Effector memory CD4-positive, alpha-beta T cell (primary cell): ENCODE data around the gene TFAP2B.

Source experiments
- DNase-seq, 3 donors: peaks; one replicate each; pipeline ENCODE4 v3.0.0-alpha.2; 2020
- H3K27ac ChIP-seq: 2 replicates; pipeline ENCODE4 v1.7.0; 2013; ENCODE audit warnings: mild to moderate bottlenecking, low read length, moderate library complexity; ENCODE audit not compliant: insufficient read depth, poor library complexity, severe bottlenecking
- H3K27me3 ChIP-seq: replicated peaks from 2 replicates; pipeline ENCODE4 v1.7.0; 2013; ENCODE audit warnings: mild to moderate bottlenecking, low read length; ENCODE audit not compliant: insufficient read depth, control insufficient read depth, poor library complexity, severe bottlenecking
- H3K36me3 ChIP-seq: 2 replicates; pipeline ENCODE4 v1.7.0; 2013; ENCODE audit warnings: mild to moderate bottlenecking, low read length, moderate library complexity; ENCODE audit not compliant: control insufficient read depth, insufficient read depth
- H3K4me1 ChIP-seq: 2 replicates; pipeline ENCODE4 v1.7.0; 2013; ENCODE audit warnings: low read length, mild to moderate bottlenecking; ENCODE audit not compliant: control insufficient read depth, insufficient read depth, poor library complexity, severe bottlenecking
- H3K4me3 ChIP-seq: 2 replicates; pipeline ENCODE4 v1.7.0; 2013; ENCODE audit warnings: low read length, low read depth, mild to moderate bottlenecking; ENCODE audit not compliant: insufficient read depth, poor library complexity, severe bottlenecking
- H3K9me3 ChIP-seq: 2 replicates; pipeline ENCODE4 v1.7.0; 2013; ENCODE audit warnings: mild to moderate bottlenecking, low read length, moderate library complexity; ENCODE audit not compliant: control insufficient read depth

Gene TFAP2B

DNA sequence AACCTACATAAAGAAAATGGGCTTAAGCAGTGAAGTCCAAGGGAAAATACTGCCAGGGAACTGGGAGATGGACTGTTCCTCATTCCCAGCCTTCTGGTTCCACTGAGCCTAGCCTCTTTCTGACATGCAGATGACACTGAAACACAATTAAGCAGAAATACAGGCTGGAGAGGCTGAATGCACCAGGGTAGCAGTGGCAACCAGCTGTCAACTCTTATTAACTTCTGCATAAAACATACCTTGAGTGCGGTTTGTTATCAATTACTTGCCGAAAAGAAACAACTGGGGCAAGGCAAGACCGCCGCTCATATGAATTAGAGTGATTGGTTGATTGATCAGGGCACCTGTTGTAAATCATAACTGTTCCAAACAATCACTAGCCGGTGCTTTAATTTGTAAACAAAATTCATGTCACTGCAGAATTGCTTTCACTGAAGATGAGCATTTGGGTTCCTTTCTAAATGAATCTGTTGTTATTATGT lies 16.3 kb downstream of the TFAP2B start:
- DNase-seq: no peak
- H3K27me3 ChIP-seq: peaks cover 8% of the 10 kb centered on the region
- H3K4me1 ChIP-seq: no peaks in the 10 kb centered on the region
- H3K27ac ChIP-seq: no peak overlapping the region
- no peaks in the 10 kb centered on the region for H3K36me3 ChIP-seq
- H3K9me3 ChIP-seq: no peaks in the 10 kb centered on the region
- H3K4me3 ChIP-seq: no peak overlapping the region

DNA sequence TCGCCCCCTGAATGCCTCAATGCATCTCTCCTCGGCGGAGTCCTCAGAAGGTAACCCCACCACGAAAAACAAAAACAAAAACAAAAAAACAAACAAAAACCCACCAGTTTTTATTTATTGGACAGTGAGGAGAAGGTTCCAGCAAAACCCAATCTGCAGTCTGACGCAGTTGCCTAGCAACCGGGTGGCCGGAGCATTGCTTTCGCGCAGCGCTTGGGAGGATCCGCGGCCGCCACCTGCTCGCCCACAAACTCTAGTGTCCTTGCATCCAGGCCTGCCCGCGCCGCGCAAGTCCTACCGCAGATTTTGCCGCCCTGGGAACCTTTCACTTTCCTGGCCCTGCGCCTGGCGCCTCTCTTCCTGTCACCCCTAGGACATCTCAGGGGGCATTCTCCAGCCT lies 17.6 kb downstream of the TFAP2B start:
- no peak overlapping the region for H3K4me3 ChIP-seq

DNA sequence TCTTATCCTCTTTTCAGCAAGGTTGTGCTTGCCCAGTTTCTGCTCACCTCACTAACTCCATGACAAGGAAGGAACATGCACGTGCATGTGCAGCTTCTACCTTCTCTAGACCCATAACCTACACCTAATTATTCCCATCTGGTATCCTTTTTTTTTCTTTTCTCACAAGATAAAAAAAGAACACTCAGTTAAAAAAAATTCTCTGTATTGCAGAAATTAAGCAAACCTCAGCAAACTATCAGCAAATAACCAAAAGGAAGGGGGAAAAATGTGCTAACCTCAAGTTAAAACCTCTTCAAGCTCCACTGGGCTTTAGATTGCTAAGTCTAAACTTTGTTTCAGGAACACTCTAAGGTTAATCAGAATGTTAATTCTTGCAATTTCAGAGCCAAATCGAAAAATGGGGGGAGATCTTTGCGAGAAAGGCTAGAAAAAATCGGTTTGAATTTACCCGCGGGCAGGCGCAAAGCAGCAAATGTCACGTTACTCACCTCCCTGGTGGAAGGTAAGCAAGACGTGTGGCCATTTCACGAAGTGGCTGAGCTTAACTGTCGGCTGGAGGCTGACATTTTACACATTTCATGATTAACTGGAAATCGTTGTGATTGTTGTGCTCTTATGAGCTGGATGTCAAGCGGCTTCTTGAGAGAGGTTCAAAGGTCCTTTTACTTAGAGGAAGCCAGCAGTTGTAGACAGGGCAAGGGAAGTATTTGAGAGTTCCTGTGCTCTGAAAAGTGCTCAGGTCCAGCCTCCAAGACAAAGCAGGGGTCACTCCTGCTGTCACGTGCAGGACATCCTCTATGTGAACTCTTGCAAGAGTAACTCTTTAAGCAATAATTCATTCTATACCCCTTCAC lies 19.1 kb downstream of the TFAP2B start:
- Histone ChIP-seq H3K36me3 (no peaks in the 10 kb centered on the region), H3K27ac (no peak overlapping the region), H3K4me3 (no peak overlapping the region), H3K27me3 (peaks cover 23% of the 10 kb centered on the region), H3K4me1 (no peaks in the 10 kb centered on the region), H3K9me3 (no peaks in the 10 kb centered on the region)
- DNase-seq: no peak

More for the DNA sequence above, 17.6 kb downstream of the TFAP2B start:
- H3K36me3 ChIP-seq: no peaks in the 10 kb centered on the region
- peaks cover 13% of the 10 kb centered on the region for H3K27me3 ChIP-seq
- DNase-seq: no peak
- H3K4me1 ChIP-seq: no peaks in the 10 kb centered on the region
- H3K27ac ChIP-seq: no peak overlapping the region
- no peaks in the 10 kb centered on the region for H3K9me3 ChIP-seq

DNA sequence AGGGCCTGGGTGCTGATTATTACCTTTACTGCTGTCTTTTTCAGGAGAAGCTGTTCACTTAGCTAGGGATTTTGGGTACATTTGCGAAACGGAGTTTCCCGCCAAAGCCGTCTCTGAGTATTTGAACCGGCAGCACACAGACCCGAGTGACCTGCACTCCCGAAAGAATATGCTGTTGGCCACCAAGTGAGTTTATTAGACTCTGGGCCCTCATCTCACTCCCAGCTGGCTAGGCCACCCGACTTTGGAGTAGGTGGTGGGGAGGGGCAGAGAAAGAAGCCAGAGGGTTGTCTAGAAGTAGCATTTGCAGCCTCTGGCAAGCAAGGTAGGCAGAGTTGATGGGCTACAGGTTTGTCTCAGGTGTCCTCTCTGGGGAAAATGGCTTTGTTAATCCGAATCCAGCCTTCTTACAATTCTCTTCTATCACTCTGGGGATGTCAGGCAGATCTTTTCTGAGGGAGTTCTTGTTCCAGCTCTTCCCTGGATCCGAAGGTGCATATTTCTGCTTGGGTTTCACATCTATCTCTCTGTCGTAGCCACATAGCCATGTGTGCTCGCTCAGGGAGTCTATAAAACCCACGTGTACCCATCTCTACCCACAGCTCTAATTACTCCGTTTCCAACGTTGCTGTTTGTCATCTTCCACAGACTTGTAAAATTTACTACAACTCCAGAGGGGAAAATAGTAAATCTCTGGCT lies 21.6 kb downstream of the TFAP2B start:
- H3K27ac ChIP-seq: no peak overlapping the region
- H3K9me3 ChIP-seq: no peaks in the 10 kb centered on the region
- no peaks in the 10 kb centered on the region for H3K4me1 ChIP-seq
- no peak for DNase-seq
- H3K36me3 ChIP-seq: no peaks in the 10 kb centered on the region
- peaks cover 25% of the 10 kb centered on the region for H3K27me3 ChIP-seq
- H3K4me3 ChIP-seq: no peak overlapping the region

DNA sequence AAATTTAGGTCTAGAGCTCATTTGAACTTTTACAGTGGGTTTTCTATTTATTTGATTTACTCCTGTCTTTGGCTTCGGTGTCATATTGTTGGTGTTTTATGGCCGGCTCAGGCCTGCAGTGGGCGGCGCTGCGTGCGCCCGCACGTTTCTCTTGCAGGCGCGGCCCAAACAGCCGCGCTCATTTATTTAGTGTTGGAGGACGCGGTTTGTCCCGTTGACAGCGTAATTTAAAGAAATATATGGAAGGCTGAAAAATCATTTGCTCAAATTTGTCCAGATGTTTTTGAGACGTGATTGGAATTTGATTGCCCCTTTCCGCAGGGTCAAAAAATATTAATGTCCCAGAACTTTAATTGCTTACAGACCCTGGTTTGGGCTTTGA lies 22.1 kb downstream of the TFAP2B start:
- H3K27me3 ChIP-seq: peaks cover 25% of the 10 kb centered on the region
- no peak for DNase-seq
- no peak overlapping the region for H3K4me3 ChIP-seq
- no peaks in the 10 kb centered on the region for H3K36me3 ChIP-seq
- H3K4me1 ChIP-seq: no peaks in the 10 kb centered on the region
- no peak overlapping the region for H3K27ac ChIP-seq
- H3K9me3 ChIP-seq: no peaks in the 10 kb centered on the region

DNA sequence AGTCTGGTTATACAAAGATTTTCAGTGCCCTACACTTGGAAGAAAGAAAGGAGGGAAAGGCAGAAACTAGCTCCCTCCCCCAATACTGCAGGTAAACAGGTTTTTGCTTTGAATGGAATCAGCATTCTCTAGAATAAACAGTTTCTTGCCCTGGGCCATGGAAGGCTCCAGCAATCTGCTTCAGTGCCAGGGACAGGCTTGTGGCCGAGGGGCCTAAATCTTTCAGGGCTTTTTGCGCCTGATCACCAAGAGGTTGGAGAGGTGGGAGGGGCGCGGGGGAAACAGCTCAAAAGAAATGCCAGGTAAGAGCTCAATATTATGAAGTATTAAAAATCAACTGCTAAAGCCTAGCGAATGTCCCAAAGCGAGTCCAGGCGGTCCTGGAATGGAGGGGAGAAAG lies 23.8 kb downstream of the TFAP2B start:
- H3K4me3 ChIP-seq: no peak overlapping the region
- no peaks in the 10 kb centered on the region for H3K9me3 ChIP-seq
- H3K27me3 ChIP-seq: peaks cover 25% of the 10 kb centered on the region
- H3K27ac ChIP-seq: no peak overlapping the region
- no peaks in the 10 kb centered on the region for H3K36me3 ChIP-seq
- no peak for DNase-seq
- no peaks in the 10 kb centered on the region for H3K4me1 ChIP-seq

DNA sequence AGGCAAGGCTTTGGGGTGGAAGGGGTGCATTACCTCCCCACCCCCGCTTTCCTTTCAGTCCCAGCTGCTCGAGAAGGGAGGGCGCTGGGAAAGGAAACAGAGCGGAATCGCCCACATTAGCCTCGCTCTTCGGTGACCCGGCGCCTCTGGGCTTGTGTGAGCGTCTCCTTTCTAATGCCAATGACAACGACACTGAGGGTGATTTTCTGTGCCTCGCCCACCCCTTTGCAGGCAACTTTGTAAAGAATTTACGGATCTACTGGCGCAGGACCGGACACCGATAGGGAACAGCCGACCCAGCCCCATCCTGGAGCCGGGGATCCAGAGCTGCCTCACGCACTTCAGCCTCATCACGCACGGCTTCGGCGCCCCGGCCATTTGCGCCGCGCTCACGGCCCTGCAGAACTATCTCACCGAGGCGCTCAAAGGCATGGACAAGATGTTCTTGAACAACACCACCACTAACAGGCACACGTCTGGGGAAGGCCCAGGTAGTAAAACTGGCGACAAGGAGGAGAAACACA lies 24.3 kb downstream of the TFAP2B start:
- no peaks in the 10 kb centered on the region for H3K36me3 ChIP-seq
- no peaks in the 10 kb centered on the region for H3K9me3 ChIP-seq
- H3K27me3 ChIP-seq: peaks cover 25% of the 10 kb centered on the region
- DNase-seq: no peak
- no peaks in the 10 kb centered on the region for H3K4me1 ChIP-seq
- no peak overlapping the region for H3K4me3 ChIP-seq
- no peak overlapping the region for H3K27ac ChIP-seq

DNA sequence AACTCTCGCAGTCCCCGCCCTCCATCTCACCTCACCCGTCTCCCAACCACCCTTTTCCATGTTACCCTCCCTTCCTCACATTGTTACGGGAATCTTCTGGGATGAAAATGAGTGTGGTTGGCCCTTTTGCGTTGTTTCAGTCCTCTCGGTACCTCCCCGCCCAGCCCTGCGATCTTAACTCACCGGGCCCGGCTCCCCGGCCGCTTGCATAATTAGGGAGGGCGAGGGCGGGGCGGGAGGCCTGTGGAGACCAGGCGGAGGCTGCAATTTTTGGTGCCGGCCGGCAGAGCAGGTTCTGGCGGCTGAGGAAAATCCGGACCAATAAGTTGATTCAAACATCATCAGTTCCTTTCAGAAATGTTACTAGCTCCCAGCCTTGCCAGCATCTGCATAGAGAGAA lies 25.2 kb downstream of the TFAP2B start:
- Histone ChIP-seq H3K4me1 (no peaks in the 10 kb centered on the region), H3K9me3 (no peaks in the 10 kb centered on the region), H3K4me3 (no peak overlapping the region), H3K27ac (no peak overlapping the region), H3K36me3 (no peaks in the 10 kb centered on the region), H3K27me3 (peaks cover 25% of the 10 kb centered on the region)
- DNase-seq: no peak

DNA sequence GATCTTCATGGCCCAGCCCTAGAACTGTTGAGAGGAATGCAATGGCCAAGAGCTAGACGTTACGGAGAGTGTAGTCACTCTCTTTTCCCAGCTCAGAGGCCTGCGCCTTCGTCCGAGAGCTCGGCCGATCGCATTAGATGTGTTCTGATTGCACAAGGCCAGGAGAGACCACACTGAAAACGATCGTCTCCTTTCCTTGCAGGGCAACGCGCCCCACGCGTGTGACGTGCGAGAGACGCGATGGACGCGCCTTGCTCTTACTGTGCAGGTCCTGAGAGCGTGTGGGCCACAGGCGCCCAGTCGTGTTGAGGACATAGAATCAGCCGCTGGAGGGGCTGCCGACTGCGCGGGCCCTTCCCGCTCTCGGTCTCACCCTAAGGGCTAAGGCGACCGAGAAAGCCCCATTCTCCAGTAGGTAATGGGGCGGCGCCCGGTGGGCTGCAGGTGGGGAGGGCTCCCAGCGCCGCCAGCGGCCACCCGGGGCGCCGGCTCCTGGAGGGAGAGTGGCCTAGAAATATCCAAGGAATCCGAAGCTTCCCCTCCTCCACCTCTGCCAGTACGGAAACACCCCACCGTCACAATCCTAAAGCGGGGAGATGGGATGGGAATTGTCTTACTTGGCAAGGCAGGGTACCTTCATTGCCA lies 26.9 kb downstream of the TFAP2B start:
- peaks cover 13% of the 10 kb centered on the region for H3K27me3 ChIP-seq
- H3K36me3 ChIP-seq: no peaks in the 10 kb centered on the region
- no peak for DNase-seq
- no peaks in the 10 kb centered on the region for H3K9me3 ChIP-seq
- H3K4me1 ChIP-seq: no peaks in the 10 kb centered on the region
- H3K4me3 ChIP-seq: no peak overlapping the region
- H3K27ac ChIP-seq: no peak overlapping the region
